ENCODE results near the gene FER. TPM values are rescaled to one million over a fixed set of nuclear protein-coding genes. Genes with fewer than 3 reads are reported as not detected.

FER gene
- total and polyA plus RNA-seq, 2 of the 8 experiments (the other 6 are each of a cell fraction or from before 2014, with no cell fraction given): 1.3 to 15.8 TPM

DNA sequence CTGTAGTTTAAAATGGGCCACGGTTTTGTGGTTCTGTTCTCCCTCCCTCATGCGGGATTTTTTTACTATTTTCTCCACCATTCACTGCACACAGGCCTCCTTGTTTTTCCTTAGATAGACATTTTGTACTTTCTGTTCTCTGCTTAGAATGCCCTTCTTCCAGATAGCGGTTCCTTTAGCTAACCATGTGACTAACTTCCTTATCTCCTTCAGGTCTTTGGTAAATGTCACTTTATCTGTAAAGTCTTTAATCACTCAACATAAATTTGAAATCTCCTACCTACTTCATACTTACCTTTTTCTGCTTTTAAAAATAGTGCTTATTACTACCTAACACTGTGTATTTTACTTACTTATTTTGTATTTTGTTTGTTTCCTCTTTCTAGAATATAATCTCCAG lies 15.0 kb downstream of the FER start:
- Histone ChIP-seq H3K4ac (replicated peaks; ENCODE audit: insufficient read length, low read depth, low read length) (no peak overlapping the region), H3K36me3 (ENCODE audit: control insufficient read depth in 2 of 4, insufficient read depth in 4 of 4, low read length in 3 of 4) (peaks cover 0 to 3% (median 0%) of the 10 kb centered on the region in 4 experiments; a peak in 1 of 8 replicates), H3K79me2 (ENCODE audit: control insufficient read depth in 1 of 2, insufficient read depth in 2 of 2, low read length in 2 of 2) (peaks cover 0 to 3% of the 10 kb centered on the region in 2 experiments; a peak in 1 of 4 replicates), H3K9ac (replicated peaks in 1 of 4; ENCODE audit: extremely low read depth in 1 of 4, low read depth in 3 of 4, low read length in 3 of 4) (no peak overlapping the region), H3K18ac (ENCODE audit: extremely low read depth, low read length) (no peak overlapping the region), H3K23me2 (ENCODE audit: low read depth, low read length) (no peaks in the 10 kb centered on the region), H2BK20ac (ENCODE audit: low read length) (no peak overlapping the region), H3K4me2 (ENCODE audit: insufficient read depth in 1 of 2, low read depth in 2 of 2, low read length in 2 of 2) (no peak overlapping the region), H2AK5ac (ENCODE audit: low read depth, low read length) (no peak overlapping the region), H2BK15ac (ENCODE audit: low read length) (no peak overlapping the region), H4K20me1 (replicated peaks in 1 of 2; ENCODE audit: control insufficient read depth in 1 of 2, insufficient read depth in 2 of 2, low read length in 2 of 2) (no peaks in the 10 kb centered on the region), H3K9me3 (ENCODE audit: insufficient read depth in 2 of 2, low read depth in 1 of 2, low read length in 1 of 2) (peaks cover 0 to 3% of the 10 kb centered on the region in 2 experiments; a peak in 1 of 4 replicates), H2BK120ac (replicated peaks; ENCODE audit: low read depth, low read length) (no peak overlapping the region), H3K23ac (ENCODE audit: insufficient read length) (no peak overlapping the region), H3K27ac (ENCODE audit: low read depth, low read length) (no peak overlapping the region), H4K8ac (ENCODE audit: extremely low read depth, insufficient read depth, low read length) (no peak overlapping the region), H3K79me1 (ENCODE audit: low read depth, low read length) (no peaks in the 10 kb centered on the region; the same call in 1 of the 2 replicates), H3K56ac (replicated peaks; ENCODE audit: insufficient read length, low read depth, low read length) (no peak overlapping the region), H4K91ac (replicated peaks; ENCODE audit: insufficient read length, low read length) (no peak overlapping the region), H2AFZ (ENCODE audit: low read length) (0 out of 2 replicates have a peak overlapping the region, but pooled peaks have one; percentile 1), H3K14ac (ENCODE audit: insufficient read length) (no peak overlapping the region), H4K5ac (ENCODE audit: insufficient read length, low read depth, low read length) (no peak overlapping the region), H2BK5ac (ENCODE audit: low read depth, low read length) (no peak overlapping the region), H3K27me3 (replicated peaks in 1 of 4; ENCODE audit: control insufficient read depth in 3 of 4, extremely low read depth in 1 of 4, insufficient read depth in 3 of 4, low read length in 3 of 4) (no peaks in the 10 kb centered on the region), H3K4me3 (ENCODE audit: extremely low read depth in 1 of 4, insufficient read depth in 2 of 4, low read depth in 3 of 4, low read length in 4 of 4) (no peak overlapping the region), H3K4me1 (replicated peaks in 1 of 4; ENCODE audit: control insufficient read depth in 3 of 4, insufficient read depth in 4 of 4, low read length in 3 of 4) (peaks cover 0 to 3% (median 1%) of the 10 kb centered on the region in 4 experiments; a peak in 1 of 7 replicates), H2BK12ac (ENCODE audit: low read depth, low read length) (no peak overlapping the region)
- WGBS, 2 experiments (ENCODE audit: extremely low coverage in 1 of 2, insufficient coverage in 1 of 2, insufficient read length in 1 of 2, insufficient replicate concordance in 2 of 2, low coverage in 1 of 2, low lambda C conversion rate in 2 of 2, missing lambda C conversion rate in 1 of 2): 91% methylated on average over 3 of the region's 3 CpGs; no CpG with 5 or more reads in 1 of the 2 experiments
- FAIRE-seq: no peak
- no peak for DNase-seq (ENCODE audit: low read depth in 1 of 2, low spot score in 2 of 2)
- ChIA-PET CTCF (ENCODE audit: partially characterized antibody) (interaction anchor here (0.7 to 1.4 kb wide), 3 partner anchors 13 to 833 kb away, joined by 3 read pairs; no protein-coding TSS in a partner anchor), POLR2A (ENCODE audit: partially characterized antibody) (interaction anchor here (1.0 kb wide), 1 partner anchor 9 kb away, joined by 3 read pairs; no protein-coding TSS in a partner anchor)
- TF ChIP-seq SRF (IDR thresholded peaks at IDR 0.05; ENCODE audit: low read depth, low read length) (no peak), ASH2L (IDR thresholded peaks at IDR 0.05; ENCODE audit: low read length) (no peak), SIRT6 (IDR thresholded peaks at IDR 0.05; ENCODE audit: low read length) (no peak), CHD2 (IDR thresholded peaks at IDR 0.05; ENCODE audit: low read length) (no peak), CHD1 (IDR thresholded peaks at IDR 0.05; ENCODE audit: low read depth, low read length) (no peak), TCF12 (IDR thresholded peaks at IDR 0.05; ENCODE audit: low read depth, low read length) (no peak), HDAC6 (IDR thresholded peaks at IDR 0.05; ENCODE audit: low read depth, low read length) (no peak), KDM5A (IDR thresholded peaks at IDR 0.05; ENCODE audit: low read length) (no peak), SIN3A (conservative IDR thresholded peaks at IDR 0.05 in 1 of 2, IDR thresholded peaks at IDR 0.05 in 1 of 2; ENCODE audit: low read depth in 1 of 2, low read length in 2 of 2) (no peak), RFX5 (IDR thresholded peaks at IDR 0.05; ENCODE audit: borderline replicate concordance, low read depth, low read length) (no peak), TAF1 (IDR thresholded peaks at IDR 0.05; ENCODE audit: low read depth, low read length) (no peak)
- TF ChIP-seq, protein P1, sequence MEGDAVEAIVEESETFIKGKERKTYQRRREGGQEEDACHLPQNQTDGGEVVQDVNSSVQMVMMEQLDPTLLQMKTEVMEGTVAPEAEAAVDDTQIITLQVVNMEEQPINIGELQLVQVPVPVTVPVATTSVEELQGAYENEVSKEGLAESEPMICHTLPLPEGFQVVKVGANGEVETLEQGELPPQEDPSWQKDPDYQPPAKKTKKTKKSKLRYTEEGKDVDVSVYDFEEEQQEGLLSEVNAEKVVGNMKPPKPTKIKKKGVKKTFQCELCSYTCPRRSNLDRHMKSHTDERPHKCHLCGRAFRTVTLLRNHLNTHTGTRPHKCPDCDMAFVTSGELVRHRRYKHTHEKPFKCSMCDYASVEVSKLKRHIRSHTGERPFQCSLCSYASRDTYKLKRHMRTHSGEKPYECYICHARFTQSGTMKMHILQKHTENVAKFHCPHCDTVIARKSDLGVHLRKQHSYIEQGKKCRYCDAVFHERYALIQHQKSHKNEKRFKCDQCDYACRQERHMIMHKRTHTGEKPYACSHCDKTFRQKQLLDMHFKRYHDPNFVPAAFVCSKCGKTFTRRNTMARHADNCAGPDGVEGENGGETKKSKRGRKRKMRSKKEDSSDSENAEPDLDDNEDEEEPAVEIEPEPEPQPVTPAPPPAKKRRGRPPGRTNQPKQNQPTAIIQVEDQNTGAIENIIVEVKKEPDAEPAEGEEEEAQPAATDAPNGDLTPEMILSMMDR (IDR thresholded peaks at IDR 0.05; ENCODE audit: control extremely low read depth in 1 of 3, insufficient read depth in 1 of 3, low read depth in 1 of 3, low read length in 3 of 3): no peak
